ENCODE data around the gene OR13C5.
"Not testable (repeated sequence)": the region's sequence is repeated elsewhere in the genome, so short reads cannot be mapped to it uniquely, and the experiment has no call there.

OR13C5 gene

GRCh38 chr9:104598749-104599148 lies 464 bp downstream of the OR13C5 start:
- not testable (repeated sequence) for H3K4me3 ChIP-seq (ENCODE audit: low read depth, low read length); H3K27ac ChIP-seq (ENCODE audit: low read depth, low read length); H3K4me1 ChIP-seq (ENCODE audit: control insufficient read depth, insufficient read depth, low read length, unreplicated experiment); H3K36me3 ChIP-seq (ENCODE audit: insufficient read depth, low read length); H2AFZ ChIP-seq (ENCODE audit: low read length, unreplicated experiment); H3K79me2 ChIP-seq (ENCODE audit: control insufficient read depth, insufficient read depth, low read length, unreplicated experiment)
- peaks cover 17% of the 10 kb centered on the region for H3K27me3 ChIP-seq (ENCODE audit: insufficient read depth, low read length)

GRCh38 chr9:104589626-104590025 lies 9.6 kb downstream of the OR13C5 start:
- Histone ChIP-seq H3K79me2 (ENCODE audit: control insufficient read depth, insufficient read depth, low read length, unreplicated experiment) (no peaks in the 10 kb centered on the region), H3K27me3 (ENCODE audit: insufficient read depth, low read length) (peaks cover 3% of the 10 kb centered on the region; the same call in 1 of the 2 replicates), H3K4me3 (ENCODE audit: low read depth, low read length) (no peak overlapping the region), H3K4me1 (ENCODE audit: control insufficient read depth, insufficient read depth, low read length, unreplicated experiment) (no peaks in the 10 kb centered on the region), H3K27ac (ENCODE audit: low read depth, low read length) (no peak overlapping the region), H3K36me3 (ENCODE audit: insufficient read depth, low read length) (no peaks in the 10 kb centered on the region), H2AFZ (ENCODE audit: low read length, unreplicated experiment) (no peak overlapping the region)

GRCh38 chr9:104586496-104587180 lies 12.6 kb downstream of the OR13C5 start:
- Histone ChIP-seq H3K36me3 (ENCODE audit: insufficient read depth, low read length) (no peaks in the 10 kb centered on the region), H3K79me2 (ENCODE audit: control insufficient read depth, insufficient read depth, low read length, unreplicated experiment) (no peaks in the 10 kb centered on the region), H3K4me3 (ENCODE audit: low read depth, low read length) (no peak overlapping the region), H3K4me1 (ENCODE audit: control insufficient read depth, insufficient read depth, low read length, unreplicated experiment) (no peaks in the 10 kb centered on the region), H2AFZ (ENCODE audit: low read length, unreplicated experiment) (no peak overlapping the region), H3K27ac (ENCODE audit: low read depth, low read length) (no peak overlapping the region), H3K27me3 (ENCODE audit: insufficient read depth, low read length) (0 out of 2 replicates have a peak, but pooled peaks cover 3% of the 10 kb centered on the region)

GRCh38 chr9:104580562-104580961 lies 18.7 kb downstream of the OR13C5 start:
- H3K27me3 ChIP-seq (ENCODE audit: insufficient read depth, low read length) = peaks cover 10% of the 10 kb centered on the region; the same call in 1 of the 2 replicates
- H3K79me2 ChIP-seq (ENCODE audit: control insufficient read depth, insufficient read depth, low read length, unreplicated experiment) = no peaks in the 10 kb centered on the region
- H2AFZ ChIP-seq (ENCODE audit: low read length, unreplicated experiment) = no peak overlapping the region
- H3K4me1 ChIP-seq (ENCODE audit: control insufficient read depth, insufficient read depth, low read length, unreplicated experiment) = no peaks in the 10 kb centered on the region
- H3K4me3 ChIP-seq (ENCODE audit: low read depth, low read length) = no peak overlapping the region
- no peak overlapping the region for H3K27ac ChIP-seq (ENCODE audit: low read depth, low read length)
- no peaks in the 10 kb centered on the region for H3K36me3 ChIP-seq (ENCODE audit: insufficient read depth, low read length)

GRCh38 chr9:104577263-104577662 lies 21.9 kb downstream of the OR13C5 start:
- H2AFZ ChIP-seq (ENCODE audit: low read length, unreplicated experiment) = no peak overlapping the region
- H3K79me2 ChIP-seq (ENCODE audit: control insufficient read depth, insufficient read depth, low read length, unreplicated experiment) = no peaks in the 10 kb centered on the region
- H3K4me1 ChIP-seq (ENCODE audit: control insufficient read depth, insufficient read depth, low read length, unreplicated experiment) = no peaks in the 10 kb centered on the region
- no peak overlapping the region for H3K27ac ChIP-seq (ENCODE audit: low read depth, low read length)
- H3K27me3 ChIP-seq (ENCODE audit: insufficient read depth, low read length) = peaks cover 7% of the 10 kb centered on the region; the same call in 1 of the 2 replicates
- no peaks in the 10 kb centered on the region for H3K36me3 ChIP-seq (ENCODE audit: insufficient read depth, low read length)
- H3K4me3 ChIP-seq (ENCODE audit: low read depth, low read length) = no peak overlapping the region

- Histone ChIP-seq H3K4me1 (ENCODE audit: control insufficient read depth, insufficient read depth, low read length, unreplicated experiment) (no peaks in the 10 kb centered on the region), H3K27ac (ENCODE audit: low read depth, low read length) (no peak overlapping the region), H3K27me3 (ENCODE audit: insufficient read depth, low read length) (peaks cover 10% of the 10 kb centered on the region; the same call in 1 of the 2 replicates), H3K36me3 (ENCODE audit: insufficient read depth, low read length) (no peaks in the 10 kb centered on the region), H3K79me2 (ENCODE audit: control insufficient read depth, insufficient read depth, low read length, unreplicated experiment) (no peaks in the 10 kb centered on the region), H2AFZ (ENCODE audit: low read length, unreplicated experiment) (no peak overlapping the region), H3K4me3 (ENCODE audit: low read depth, low read length) (no peak overlapping the region)
Observed at GRCh38 chr9:104575456-104575855, 23.8 kb downstream of the OR13C5 start.

- Histone ChIP-seq H3K4me1 (ENCODE audit: control insufficient read depth, insufficient read depth, low read length, unreplicated experiment) (no peaks in the 10 kb centered on the region), H3K27ac (ENCODE audit: low read depth, low read length) (no peak overlapping the region), H3K4me3 (ENCODE audit: low read depth, low read length) (no peak overlapping the region), H3K79me2 (ENCODE audit: control insufficient read depth, insufficient read depth, low read length, unreplicated experiment) (no peaks in the 10 kb centered on the region), H3K36me3 (ENCODE audit: insufficient read depth, low read length) (no peaks in the 10 kb centered on the region), H2AFZ (ENCODE audit: low read length, unreplicated experiment) (no peak overlapping the region), H3K27me3 (ENCODE audit: insufficient read depth, low read length) (0 out of 2 replicates have a peak, but pooled peaks cover 5% of the 10 kb centered on the region)
Observed at GRCh38 chr9:104572612-104573011, 26.6 kb downstream of the OR13C5 start.

- no peak within 1 kb of the TSS for H2AFZ ChIP-seq (ENCODE audit: low read length, unreplicated experiment)
- no peak within 1 kb of the TSS for H3K27ac ChIP-seq (ENCODE audit: low read depth, low read length)
- no peaks in the 10 kb centered on the region for H3K79me2 ChIP-seq (ENCODE audit: control insufficient read depth, insufficient read depth, low read length, unreplicated experiment)
- no peaks in the 10 kb centered on the region for H3K36me3 ChIP-seq (ENCODE audit: insufficient read depth, low read length)
- H3K27me3 ChIP-seq (ENCODE audit: insufficient read depth, low read length) = 0 out of 2 replicates have a peak, but pooled peaks cover 4% of the 10 kb centered on the region
- H3K4me1 ChIP-seq (ENCODE audit: control insufficient read depth, insufficient read depth, low read length, unreplicated experiment) = no peaks in the 10 kb centered on the region
- no peak within 1 kb of the TSS for H3K4me3 ChIP-seq (ENCODE audit: low read depth, low read length)
Observed at GRCh38 chr9:104568868-104569267, 30.3 kb downstream of the OR13C5 start, which contains the start of gene OR13C8. TSS of gene OR13C8 (plus strand) at chr9:104569168. CDS start at chr9:104569168, 0 bp downstream.

- no peaks in the 10 kb centered on the region for H3K4me1 ChIP-seq (ENCODE audit: control insufficient read depth, insufficient read depth, low read length, unreplicated experiment)
- no peaks in the 10 kb centered on the region for H3K36me3 ChIP-seq (ENCODE audit: insufficient read depth, low read length)
- H3K4me3 ChIP-seq (ENCODE audit: low read depth, low read length) = no peak overlapping the region
- H3K79me2 ChIP-seq (ENCODE audit: control insufficient read depth, insufficient read depth, low read length, unreplicated experiment) = no peaks in the 10 kb centered on the region
- H3K27ac ChIP-seq (ENCODE audit: low read depth, low read length) = no peak overlapping the region
- H3K27me3 ChIP-seq (ENCODE audit: insufficient read depth, low read length) = no peaks in the 10 kb centered on the region
- H2AFZ ChIP-seq (ENCODE audit: low read length, unreplicated experiment) = no peak overlapping the region
Observed at GRCh38 chr9:104564358-104564757, 34.9 kb downstream of the OR13C5 start.

- no peaks in the 10 kb centered on the region for H3K27me3 ChIP-seq (ENCODE audit: insufficient read depth, low read length)
- no peak overlapping the region for H3K27ac ChIP-seq (ENCODE audit: low read depth, low read length)
- H2AFZ ChIP-seq (ENCODE audit: low read length, unreplicated experiment) = no peak overlapping the region
- H3K36me3 ChIP-seq (ENCODE audit: insufficient read depth, low read length) = no peaks in the 10 kb centered on the region
- H3K79me2 ChIP-seq (ENCODE audit: control insufficient read depth, insufficient read depth, low read length, unreplicated experiment) = no peaks in the 10 kb centered on the region
- H3K4me1 ChIP-seq (ENCODE audit: control insufficient read depth, insufficient read depth, low read length, unreplicated experiment) = no peaks in the 10 kb centered on the region
- no peak overlapping the region for H3K4me3 ChIP-seq (ENCODE audit: low read depth, low read length)
Observed at GRCh38 chr9:104556830-104557634, 42.2 kb downstream of the OR13C5 start.

Data from ACC112 (cell line).